HL-60 (cell line): Measurements from ENCODE around the gene EAPP.

ENCODE experiments used
- POLR2AphosphoS5 ChIP-seq: IDR thresholded peaks from 2 replicates; pipeline ENCODE4 v1.6.1; 2012; ENCODE audit warnings: low read depth
- TF ChIP-seq, protein P1 (sequence below): IDR thresholded peaks from one replicate; pipeline ENCODE4 v1.5.1; 2011; ENCODE audit warnings: low read length, control low read depth, inconsistent platforms; ENCODE audit not compliant: insufficient read depth
- TF ChIP-seq, protein P2 (sequence below): IDR thresholded peaks from 2 replicates; pipeline ENCODE4 v1.6.1; 2012; ENCODE audit warnings: low read depth; ENCODE audit not compliant: insufficient replicate concordance

GRCh38 chr14:34522496-34522895 is 17.0 kb downstream of the EAPP start:
- TF ChIP-seq, protein P1, sequence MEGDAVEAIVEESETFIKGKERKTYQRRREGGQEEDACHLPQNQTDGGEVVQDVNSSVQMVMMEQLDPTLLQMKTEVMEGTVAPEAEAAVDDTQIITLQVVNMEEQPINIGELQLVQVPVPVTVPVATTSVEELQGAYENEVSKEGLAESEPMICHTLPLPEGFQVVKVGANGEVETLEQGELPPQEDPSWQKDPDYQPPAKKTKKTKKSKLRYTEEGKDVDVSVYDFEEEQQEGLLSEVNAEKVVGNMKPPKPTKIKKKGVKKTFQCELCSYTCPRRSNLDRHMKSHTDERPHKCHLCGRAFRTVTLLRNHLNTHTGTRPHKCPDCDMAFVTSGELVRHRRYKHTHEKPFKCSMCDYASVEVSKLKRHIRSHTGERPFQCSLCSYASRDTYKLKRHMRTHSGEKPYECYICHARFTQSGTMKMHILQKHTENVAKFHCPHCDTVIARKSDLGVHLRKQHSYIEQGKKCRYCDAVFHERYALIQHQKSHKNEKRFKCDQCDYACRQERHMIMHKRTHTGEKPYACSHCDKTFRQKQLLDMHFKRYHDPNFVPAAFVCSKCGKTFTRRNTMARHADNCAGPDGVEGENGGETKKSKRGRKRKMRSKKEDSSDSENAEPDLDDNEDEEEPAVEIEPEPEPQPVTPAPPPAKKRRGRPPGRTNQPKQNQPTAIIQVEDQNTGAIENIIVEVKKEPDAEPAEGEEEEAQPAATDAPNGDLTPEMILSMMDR: no peak
- TF ChIP-seq POLR2AphosphoS5: no peak
- TF ChIP-seq, protein P2, sequence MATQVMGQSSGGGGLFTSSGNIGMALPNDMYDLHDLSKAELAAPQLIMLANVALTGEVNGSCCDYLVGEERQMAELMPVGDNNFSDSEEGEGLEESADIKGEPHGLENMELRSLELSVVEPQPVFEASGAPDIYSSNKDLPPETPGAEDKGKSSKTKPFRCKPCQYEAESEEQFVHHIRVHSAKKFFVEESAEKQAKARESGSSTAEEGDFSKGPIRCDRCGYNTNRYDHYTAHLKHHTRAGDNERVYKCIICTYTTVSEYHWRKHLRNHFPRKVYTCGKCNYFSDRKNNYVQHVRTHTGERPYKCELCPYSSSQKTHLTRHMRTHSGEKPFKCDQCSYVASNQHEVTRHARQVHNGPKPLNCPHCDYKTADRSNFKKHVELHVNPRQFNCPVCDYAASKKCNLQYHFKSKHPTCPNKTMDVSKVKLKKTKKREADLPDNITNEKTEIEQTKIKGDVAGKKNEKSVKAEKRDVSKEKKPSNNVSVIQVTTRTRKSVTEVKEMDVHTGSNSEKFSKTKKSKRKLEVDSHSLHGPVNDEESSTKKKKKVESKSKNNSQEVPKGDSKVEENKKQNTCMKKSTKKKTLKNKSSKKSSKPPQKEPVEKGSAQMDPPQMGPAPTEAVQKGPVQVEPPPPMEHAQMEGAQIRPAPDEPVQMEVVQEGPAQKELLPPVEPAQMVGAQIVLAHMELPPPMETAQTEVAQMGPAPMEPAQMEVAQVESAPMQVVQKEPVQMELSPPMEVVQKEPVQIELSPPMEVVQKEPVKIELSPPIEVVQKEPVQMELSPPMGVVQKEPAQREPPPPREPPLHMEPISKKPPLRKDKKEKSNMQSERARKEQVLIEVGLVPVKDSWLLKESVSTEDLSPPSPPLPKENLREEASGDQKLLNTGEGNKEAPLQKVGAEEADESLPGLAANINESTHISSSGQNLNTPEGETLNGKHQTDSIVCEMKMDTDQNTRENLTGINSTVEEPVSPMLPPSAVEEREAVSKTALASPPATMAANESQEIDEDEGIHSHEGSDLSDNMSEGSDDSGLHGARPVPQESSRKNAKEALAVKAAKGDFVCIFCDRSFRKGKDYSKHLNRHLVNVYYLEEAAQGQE: no peak
